Ishikawa (cell line): ENCODE results near the gene ADK.

ENCODE experiments used
- CEBPB ChIP-seq: IDR thresholded peaks from 2 replicates; pipeline ENCODE4 v1.6.1; 2012
- CREB1 ChIP-seq: IDR thresholded peaks from 2 replicates; pipeline ENCODE4 v1.6.1; 2012; ENCODE audit warnings: low read depth
- EGR1 ChIP-seq: IDR thresholded peaks from 2 replicates; pipeline ENCODE4 v1.6.1; 2012
- EP300 ChIP-seq: IDR thresholded peaks from 2 replicates; pipeline ENCODE4 v1.6.1; 2012; ENCODE audit warnings: borderline replicate concordance
- FOXM1 ChIP-seq: IDR thresholded peaks from 2 replicates; pipeline ENCODE4 v1.6.1; 2012; ENCODE audit warnings: low read depth, borderline replicate concordance
- MAX ChIP-seq: IDR thresholded peaks from 2 replicates; pipeline ENCODE4 v1.6.1; 2012
- NFIC ChIP-seq: IDR thresholded peaks from 2 replicates; pipeline ENCODE4 v1.6.1; 2012
- RAD21 ChIP-seq: IDR thresholded peaks from 2 replicates; pipeline ENCODE4 v1.6.1; 2012; ENCODE audit warnings: low read depth
- REST ChIP-seq: IDR thresholded peaks from 2 replicates; pipeline ENCODE4 v1.6.1; 2012; ENCODE audit warnings: low read depth, mild to moderate bottlenecking
- TAF1 ChIP-seq: IDR thresholded peaks from 2 replicates; pipeline ENCODE4 v1.6.1; 2012; ENCODE audit warnings: low read depth, mild to moderate bottlenecking
- TCF12 ChIP-seq: IDR thresholded peaks from 2 replicates; pipeline ENCODE4 v1.6.1; 2012; ENCODE audit warnings: low read depth
- TEAD4 ChIP-seq: IDR thresholded peaks from 2 replicates; pipeline ENCODE4 v1.6.1; 2012
- USF1 ChIP-seq: IDR thresholded peaks from 2 replicates; pipeline ENCODE4 v1.6.1; 2012
- YY1 ChIP-seq: IDR thresholded peaks from 2 replicates; pipeline ENCODE4 v1.6.1; 2012; ENCODE audit warnings: low read depth
- ZBTB7A ChIP-seq: IDR thresholded peaks from 2 replicates; pipeline ENCODE4 v1.6.1; 2012; ENCODE audit warnings: low read depth

Gene ADK

GRCh38 chr10:74485283-74485682 is 334.3 kb downstream of the ADK start:
- no peak for TF ChIP-seq TEAD4
- TF ChIP-seq TCF12, result no peak
- no peak for TF ChIP-seq YY1
- no peak for TF ChIP-seq ZBTB7A
- TF ChIP-seq FOXM1, result no peak
- TF ChIP-seq EGR1, result no peak
- no peak for TF ChIP-seq TAF1
- TF ChIP-seq EP300, result no peak
- no peak for TF ChIP-seq RAD21
- no peak for TF ChIP-seq MAX
- TF ChIP-seq USF1, result no peak
- TF ChIP-seq CREB1, result no peak
- TF ChIP-seq NFIC, result no peak
- TF ChIP-seq REST, result no peak
- no peak for TF ChIP-seq CEBPB

GRCh38 chr10:74486659-74487058 is 335.6 kb downstream of the ADK start:
- no peak for TF ChIP-seq TAF1
- no peak for TF ChIP-seq CREB1
- no peak for TF ChIP-seq TEAD4
- no peak for TF ChIP-seq YY1

- no peak for TF ChIP-seq NFIC
- no peak for TF ChIP-seq ZBTB7A
- TF ChIP-seq REST, result no peak
- no peak for TF ChIP-seq TAF1
- no peak for TF ChIP-seq TEAD4
- no peak for TF ChIP-seq EGR1
- TF ChIP-seq EP300, result no peak
- TF ChIP-seq TCF12, result no peak
- TF ChIP-seq CREB1, result no peak
- no peak for TF ChIP-seq YY1
- TF ChIP-seq FOXM1, result no peak
- TF ChIP-seq RAD21, result no peak
- TF ChIP-seq USF1, result no peak
- TF ChIP-seq CEBPB, result no peak
- no peak for TF ChIP-seq MAX
Observed at GRCh38 chr10:74488907-74489306, 337.9 kb downstream of the ADK start.

- no peak for TF ChIP-seq RAD21
- no peak for TF ChIP-seq EGR1
- no peak for TF ChIP-seq CREB1
- no peak for TF ChIP-seq TCF12
- no peak for TF ChIP-seq REST
- no peak for TF ChIP-seq NFIC
- no peak for TF ChIP-seq USF1
- TF ChIP-seq MAX, result no peak
- TF ChIP-seq TAF1, result no peak
- no peak for TF ChIP-seq TEAD4
- TF ChIP-seq CEBPB, result no peak
- no peak for TF ChIP-seq YY1
- no peak for TF ChIP-seq FOXM1
- TF ChIP-seq ZBTB7A, result no peak
- TF ChIP-seq EP300, result no peak
Observed at GRCh38 chr10:74490551-74490950, 339.5 kb downstream of the ADK start.
